Heart left ventricle (tissue), 16 donors: ENCODE data around the gene CBX8. TPM values are rescaled to one million over a fixed set of nuclear protein-coding genes. Genes with fewer than 3 reads are reported as not detected.
A peak's percentile ranks its signal among the peaks of the same experiment; 100 is the strongest.

ENCODE experiments used
- ATAC-seq, 4 donors: fragments of 200-7000 bp; cut with Tn5 transposase; one replicate each; pipeline ENCODE4 v1.9.1; 2020 to 2022; ENCODE audit warnings: moderate library complexity in 4 of 4, mild to moderate bottlenecking in 3 of 4, moderate number of reproducible peaks in 1 of 4
- DNase-seq, 5 donors: peaks; one replicate each; pipeline ENCODE4 v3.0.0-alpha.2; 2020
- H3K27ac ChIP-seq, 12 donors: fragments of 200-600 bp; sonication (generic) in 4 of 12; one replicate each; pipeline versions ENCODE4 v1.5.0 to v1.8.0; 2016 to 2022; ENCODE audit warnings: mild to moderate bottlenecking in 2 of 12
- H3K27me3 ChIP-seq, 9 donors: fragments of 200-600 bp; sonication (generic) in 2 of 9; one replicate each; pipeline versions ENCODE4 v1.5.1 to v1.8.0; 2016 to 2022; ENCODE audit warnings: mild to moderate bottlenecking in 3 of 9
- H3K36me3 ChIP-seq, 9 donors: fragments of 200-600 bp; sonication (generic) in 2 of 9; one replicate each; pipeline versions ENCODE4 v1.5.0 to v1.8.0; 2018 to 2022; ENCODE audit warnings: mild to moderate bottlenecking in 2 of 9
- H3K4me1 ChIP-seq, 12 donors: fragments of 200-600 bp; sonication (generic) in 4 of 12; one replicate each; pipeline versions ENCODE4 v1.5.0 to v1.8.0; 2016 to 2022; ENCODE audit warnings: mild to moderate bottlenecking in 3 of 12
- H3K4me3 ChIP-seq, 12 donors: fragments of 200-600 bp; sonication (generic) in 4 of 12; one replicate each; pipeline versions ENCODE4 v1.5.0 to v1.8.0; 2017 to 2022; ENCODE audit warnings: mild to moderate bottlenecking in 9 of 12, moderate library complexity in 4 of 12
- H3K9me3 ChIP-seq, 12 donors: fragments of 200-600 bp; sonication (generic) in 4 of 12; one replicate each; pipeline versions ENCODE4 v1.5.0 to v1.8.0; 2016 to 2022; ENCODE audit warnings: mild to moderate bottlenecking in 1 of 12
- CTCF ChIP-seq, 12 donors: fragments of 200-600 bp; sonication (generic) in 4 of 12; IDR thresholded peaks; one replicate each; pipeline versions ENCODE4 v1.5.0 to v1.8.0; 2018 to 2022; ENCODE audit warnings: antibody characterized with exemption in 12 of 12, mild to moderate bottlenecking in 5 of 12
- POLR2A ChIP-seq, 2 donors: fragments of 450-650 bp; IDR thresholded peaks; one replicate each; pipeline ENCODE4 v1.6.1; 2017; ENCODE audit warnings: antibody characterized with exemption in 2 of 2, mild to moderate bottlenecking in 2 of 2, moderate library complexity in 2 of 2
- WGBS, 4 donors: extraction: QIAGEN DNeasy Blood & Tissue Kit in 2 of 4; methylation state at CpG; one replicate each; pipeline versions ENCODE4 v1.1.5 to v1.1.7; 2013 to 2018; 5-methylcytosine and 5-hydroxymethylcytosine counted together
- intact Hi-C, 10 donors: fragments of 100-400 bp; cut with DNase I; formaldehyde crosslinking; loops; one replicate each; pipeline versions ENCODE4 v1.11.1 to v1.14.2; 2022
- polyA plus RNA-seq, 2 donors: library from polyadenylated mRNA; stranded (reverse); fragments of 200-250 nt; gene quantifications; one replicate each; pipeline ENCODE4 v1.2.3, GENCODE V29; 2013
- total RNA-seq, 9 donors: library from RNA; depleted of rRNA in 2 of 9; stranded (reverse); fragments of >200 nt in 2 of 9; fragmentation: NEBNext Ultra II Directional in 3 of 9; extraction: Animal tissue kit (Norgen Biotek cat#: 25700) in 3 of 9; gene quantifications; one replicate each; pipeline versions ENCODE4 v1.1.0 to v1.2.4, GENCODE V29; 2016 to 2023
- donor health status: ischemic (EF 13 %, LVEDD 7.1; RV severe dilation, severe dysfunction).
- donor health status: healthy with polysubstance abuse.
- donor health status: DM: no; HTN: yes; CAD: no.
- donor health status: DM: no; HTN: no; CAD: no.
- donor health status: ischemic (EF 25% LVEDD 6.9; RV normal size, moderate dysfunction).
- donor health status: ischemic (EF 25% LVEDD 5.7; RV mildly dilated, moderate dysfunction).
- donor health status: healthy.
- donor health status: DM: yes; HTN: yes; CAD: no.
- donor health status: ischemic (EF 35%, LVEDD 5.7; RV mildly dilated, moderate dysfunction).
- donor health status: nonischemic (EF 11% LVEDD 7.7; RV severe dilation, severe dysfunction).
- donor health status: DM: yes; HTN: yes; CAD: no.
- donor health status: PGD.
- donor health status: ischemic (EF 29% LVEDD 5.4; RV normal size, mild dysfunction).
- donor health status: nonischemic (EF 23%, LVEDD 6.1; RV moderate dilation, normal function).

CBX8 gene
- total and polyA plus RNA-seq, 11 donors = 1.5 to 9.2 (median 5.1) TPM

GRCh38 chr17:79842136-79842655, 45.3 kb upstream of the CBX8 start:
- Histone ChIP-seq H3K4me1 (peaks cover 0 to 75% (median 63%) of the 10 kb centered on the region in 12 donors), H3K9me3 (no peaks in the 10 kb centered on the region), H3K36me3 (no peaks in the 10 kb centered on the region), H3K27me3 (peaks cover 27 to 51% (median 38%) of the 10 kb centered on the region in 9 donors), H3K27ac (no peak overlapping the region), H3K4me3 (peak overlapping the region in 4 of 12 donors; percentile 64 to 72 (median 68))
- DNase-seq = no peak
- intact Hi-C loops = loop anchor here in 6 of 10 donors (5.0 to 10.0 kb wide), 6 partner anchors 35 to 150 kb away; partner anchors contain the start of gene CBX8 (in 2 of the 6)
- WGBS, 4 donors = 0 to 9% (median 6%) methylated on average over 7 to 20 of the region's 20 CpGs
- ATAC-seq = no peak
- TF ChIP-seq POLR2A (IDR thresholded peaks at IDR 0.05) = no peak
- TF ChIP-seq CTCF (IDR thresholded peaks at IDR 0.05) = no peak

- WGBS, 4 donors = 2 to 5% (median 3%) methylated on average over 42 to 55 of the region's 55 CpGs
- ATAC-seq = no peak
- H3K4me1 ChIP-seq = peaks cover 0 to 82% (median 69%) of the 10 kb centered on the region in 12 donors
- intact Hi-C loops = loop anchor here in 6 of 10 donors (2.0 to 10.0 kb wide), 7 partner anchors 34 to 151 kb away; partner anchors contain the start of gene CBX8 (in 2 of the 6)
- peak overlapping the region in 1 of 12 donors; percentile 86 for H3K4me3 ChIP-seq
- DNase-seq = peak in 1 of 5 donors; percentile 21
- TF ChIP-seq POLR2A (IDR thresholded peaks at IDR 0.05) (no peak), CTCF (IDR thresholded peaks at IDR 0.05) (no peak)
- H3K36me3 ChIP-seq = peaks cover 0 to 6% (median 0%) of the 10 kb centered on the region in 9 donors
- H3K27me3 ChIP-seq = peaks cover 27 to 48% (median 38%) of the 10 kb centered on the region in 9 donors
- no peaks in the 10 kb centered on the region for H3K9me3 ChIP-seq
- no peak overlapping the region for H3K27ac ChIP-seq
Measured at GRCh38 chr17:79841369-79842135, 44.7 kb upstream of the CBX8 start.

GRCh38 chr17:79840989-79841286, 44.1 kb upstream of the CBX8 start:
- ATAC-seq = no peak
- Histone ChIP-seq H3K27me3 (peaks cover 27 to 48% (median 38%) of the 10 kb centered on the region in 9 donors), H3K27ac (no peak overlapping the region), H3K4me1 (peaks cover 0 to 88% (median 75%) of the 10 kb centered on the region in 12 donors), H3K36me3 (peaks cover 0 to 12% (median 0%) of the 10 kb centered on the region in 9 donors), H3K4me3 (peak overlapping the region in 5 of 12 donors; percentile 69 to 92 (median 78)), H3K9me3 (no peaks in the 10 kb centered on the region)
- TF ChIP-seq POLR2A (IDR thresholded peaks at IDR 0.05) (no peak), CTCF (IDR thresholded peaks at IDR 0.05) (no peak)
- intact Hi-C loops = loop anchor here in 6 of 10 donors (2.0 to 10.0 kb wide), 7 partner anchors 34 to 151 kb away; partner anchors contain the start of gene CBX8 (in 2 of the 6)
- DNase-seq = no peak
- 2 to 6% (median 4%) methylated on average over 17 to 19 of the region's 19 CpGs for WGBS, 4 donors
